IPS-20b (cell line): Measurements from ENCODE around the gene TMPRSS12.
"Not testable (repeated sequence)": the region's sequence is repeated elsewhere in the genome, so short reads cannot be mapped to it uniquely, and the experiment has no call there.

Experiments used
- H3K27ac ChIP-seq: one replicate; pipeline ENCODE4 v1.5.1; 2013; ENCODE audit warnings: low read length
- H3K27me3 ChIP-seq: 2 replicates; pipeline ENCODE4 v1.6.1; 2013; ENCODE audit warnings: mild to moderate bottlenecking, low read length, inconsistent platforms; ENCODE audit not compliant: insufficient read depth
- H3K36me3 ChIP-seq: 2 replicates; pipeline ENCODE4 v1.6.1; 2013; ENCODE audit warnings: low read depth, mild to moderate bottlenecking, inconsistent platforms, low read length, moderate library complexity; ENCODE audit not compliant: insufficient read depth
- H3K4me1 ChIP-seq: 2 replicates; pipeline ENCODE4 v1.6.1; 2013; ENCODE audit warnings: mild to moderate bottlenecking, control low read depth, inconsistent platforms, low read length, moderate library complexity; ENCODE audit not compliant: insufficient read depth
- H3K4me3 ChIP-seq: 2 replicates; pipeline ENCODE4 v1.5.1; 2013; ENCODE audit warnings: mild to moderate bottlenecking, low read length, inconsistent platforms
- H3K9ac ChIP-seq: 2 replicates; pipeline ENCODE4 v1.6.1; 2013; ENCODE audit warnings: low read depth, mild to moderate bottlenecking, inconsistent platforms, low read length, moderate library complexity
- H3K9me3 ChIP-seq: 2 replicates; pipeline ENCODE4 v1.6.1; 2013; ENCODE audit warnings: mild to moderate bottlenecking, low read depth, low read length, inconsistent platforms; ENCODE audit not compliant: insufficient read depth

The TMPRSS12 gene

DNA sequence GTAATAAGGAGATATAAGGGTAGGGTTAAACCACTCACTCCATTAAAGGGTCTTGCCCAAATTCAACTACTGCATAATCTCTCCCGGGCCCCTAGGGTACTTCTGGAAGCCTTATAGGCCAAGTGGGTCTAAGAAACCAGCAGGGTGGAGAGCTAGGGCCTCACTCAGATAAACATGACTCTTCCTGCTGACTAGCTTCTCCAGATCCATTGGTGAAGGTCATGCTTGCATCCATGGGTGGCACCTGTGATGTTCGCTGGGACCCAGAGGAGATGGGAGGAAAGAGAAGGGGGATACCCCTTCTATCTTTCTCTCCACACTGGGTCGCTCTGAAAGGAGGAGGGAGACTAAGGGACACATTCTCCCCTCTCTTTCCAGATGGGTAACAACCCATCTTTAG lies 73.6 kb downstream of the TMPRSS12 start:
- no peak overlapping the region for H3K9ac ChIP-seq
- no peak overlapping the region for H3K27ac ChIP-seq
- H3K4me3 ChIP-seq: no peak overlapping the region
- H3K27me3 ChIP-seq: no peaks in the 10 kb centered on the region
- H3K9me3 ChIP-seq: peaks cover 45% of the 10 kb centered on the region
- peaks cover 3% of the 10 kb centered on the region; the same call in 1 of the 2 replicates for H3K4me1 ChIP-seq
- no peaks in the 10 kb centered on the region for H3K36me3 ChIP-seq

DNA sequence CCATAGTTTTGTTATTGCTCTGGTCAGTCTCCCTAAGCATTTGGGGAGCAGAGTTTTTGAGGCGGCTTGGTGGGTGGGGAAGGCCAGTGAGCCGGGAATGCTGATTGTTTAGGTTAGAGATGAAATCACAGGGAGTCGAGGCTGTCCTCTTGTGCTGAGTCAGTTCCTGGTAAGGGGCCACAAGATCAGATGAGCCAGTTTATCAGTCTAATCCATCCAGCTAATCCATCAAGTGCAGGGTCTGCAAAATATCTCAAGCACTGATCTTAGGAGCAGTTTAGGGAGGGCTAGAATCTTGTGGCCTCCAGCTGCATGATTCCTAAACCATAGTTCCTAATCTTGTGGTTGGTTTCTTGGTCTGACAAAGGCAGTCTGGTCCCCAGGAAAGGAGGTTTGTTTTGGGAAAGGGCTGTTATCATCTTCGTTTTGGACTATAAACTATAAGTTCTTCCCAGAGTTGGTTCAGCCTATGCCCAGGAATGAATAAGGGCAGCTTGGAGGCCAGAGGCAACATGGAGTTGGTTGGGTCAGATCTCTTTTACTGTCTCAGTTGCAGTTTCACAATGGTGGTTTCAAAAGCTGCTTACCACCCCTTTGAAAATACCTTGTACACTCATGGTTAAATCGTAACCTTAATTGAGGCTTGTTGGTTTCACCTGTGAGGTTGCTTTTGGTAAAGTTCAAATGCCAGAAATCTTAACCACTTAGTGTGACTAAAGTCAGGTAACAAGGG lies 76.0 kb downstream of the TMPRSS12 start:
- Histone ChIP-seq H3K36me3 (no peaks in the 10 kb centered on the region), H3K9ac (no peak overlapping the region), H3K4me1 (peaks cover 18% of the 10 kb centered on the region; the same call in 1 of the 2 replicates), H3K9me3 (peaks cover 21% of the 10 kb centered on the region), H3K27me3 (no peaks in the 10 kb centered on the region), H3K27ac (no peak overlapping the region), H3K4me3 (no peak overlapping the region)

DNA sequence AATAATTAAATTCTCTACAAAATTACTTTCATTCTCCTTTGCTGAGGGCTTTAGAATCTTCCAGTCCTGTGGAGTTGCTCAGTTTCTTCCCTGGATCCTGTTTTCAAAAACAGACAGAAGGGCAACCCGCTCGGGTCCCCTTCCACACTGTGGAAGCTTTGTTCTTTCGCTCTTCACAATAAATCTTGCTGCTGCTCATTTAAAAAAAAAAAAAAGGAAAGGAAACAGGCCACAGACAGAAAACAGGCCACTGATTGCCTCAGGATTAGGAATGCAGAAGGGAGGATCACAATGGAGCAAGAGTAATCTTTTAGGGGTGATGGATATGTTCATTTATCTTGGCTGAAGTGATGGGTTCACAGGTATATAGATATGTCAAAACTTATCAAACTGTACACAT lies 80.1 kb downstream of the TMPRSS12 start:
- H3K4me3 ChIP-seq: no peak overlapping the region
- H3K4me1 ChIP-seq: peaks cover 26% of the 10 kb centered on the region; the same call in 1 of the 2 replicates
- H3K9ac ChIP-seq: peak overlapping the region; percentile 14; the same call in 1 of the 2 replicates

DNA sequence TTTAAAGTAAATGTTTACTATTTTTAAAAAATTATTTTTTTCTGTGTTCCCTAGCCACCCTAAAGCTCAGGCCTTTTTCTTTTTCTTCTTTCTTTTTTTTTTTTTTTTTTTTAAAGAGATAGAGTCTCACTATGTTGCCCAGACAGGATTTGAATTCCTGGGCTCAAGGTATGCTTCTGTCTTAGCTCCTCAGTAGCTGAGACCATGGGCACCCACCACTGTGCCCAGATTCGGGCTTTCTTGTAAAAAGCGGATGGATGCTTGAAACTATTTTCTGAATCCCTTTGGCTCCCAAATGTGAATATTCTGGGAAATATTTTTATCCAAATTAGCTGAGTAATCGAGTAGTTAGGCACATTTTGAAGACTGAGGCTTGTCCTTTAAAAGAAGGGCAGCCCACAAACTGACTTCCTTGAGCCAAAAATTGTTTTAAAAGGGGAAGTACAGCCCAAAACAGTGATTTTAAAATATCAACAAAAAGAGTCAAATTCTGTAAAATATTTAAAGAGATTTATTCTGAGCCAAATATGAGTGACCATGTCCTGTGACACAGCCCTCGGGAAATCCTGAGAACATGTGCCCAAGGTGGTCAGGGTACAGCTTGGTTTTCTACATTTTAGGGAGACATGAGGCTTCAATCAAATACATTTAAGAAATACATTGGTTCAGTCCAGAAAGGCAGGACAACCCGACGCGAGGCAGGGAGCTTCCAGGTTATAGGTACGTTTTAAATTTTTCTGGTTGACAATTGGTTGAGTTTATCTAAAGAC lies 80.8 kb downstream of the TMPRSS12 start:
- H3K4me1 ChIP-seq: peaks cover 26% of the 10 kb centered on the region; the same call in 1 of the 2 replicates
- H3K9me3 ChIP-seq: no peaks in the 10 kb centered on the region
- H3K9ac ChIP-seq: peak overlapping the region; percentile 40; the same call in 1 of the 2 replicates
- no peaks in the 10 kb centered on the region for H3K27me3 ChIP-seq
- peak overlapping the region; percentile 72 for H3K4me3 ChIP-seq
- H3K27ac ChIP-seq: no peak overlapping the region
- H3K36me3 ChIP-seq: no peaks in the 10 kb centered on the region

More for the DNA sequence above, 80.1 kb downstream of the TMPRSS12 start:
- no peaks in the 10 kb centered on the region for H3K9me3 ChIP-seq
- no peaks in the 10 kb centered on the region for H3K27me3 ChIP-seq
- H3K36me3 ChIP-seq: no peaks in the 10 kb centered on the region
- H3K27ac ChIP-seq: no peak overlapping the region

DNA sequence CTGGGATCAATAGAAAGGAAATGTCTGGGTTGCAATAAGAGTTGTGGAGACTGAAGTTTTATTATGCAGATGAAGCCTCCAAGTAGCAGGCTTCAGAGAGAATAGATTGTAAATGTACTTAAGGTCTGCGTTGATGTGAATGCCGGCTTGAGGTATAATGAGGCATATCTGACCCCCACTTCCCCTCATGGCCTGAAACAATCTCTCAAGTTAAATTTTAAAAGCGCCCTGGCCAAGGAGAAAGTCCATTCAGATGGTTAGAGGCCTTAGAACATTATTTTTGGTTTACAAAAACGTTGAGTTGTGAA lies 81.4 kb downstream of the TMPRSS12 start:
- Histone ChIP-seq H3K9me3 (no peaks in the 10 kb centered on the region), H3K9ac (peak overlapping the region; percentile 40; the same call in 1 of the 2 replicates), H3K27me3 (no peaks in the 10 kb centered on the region), H3K27ac (no peak overlapping the region), H3K4me3 (peak overlapping the region; percentile 72), H3K36me3 (no peaks in the 10 kb centered on the region), H3K4me1 (peaks cover 26% of the 10 kb centered on the region; the same call in 1 of the 2 replicates)

DNA sequence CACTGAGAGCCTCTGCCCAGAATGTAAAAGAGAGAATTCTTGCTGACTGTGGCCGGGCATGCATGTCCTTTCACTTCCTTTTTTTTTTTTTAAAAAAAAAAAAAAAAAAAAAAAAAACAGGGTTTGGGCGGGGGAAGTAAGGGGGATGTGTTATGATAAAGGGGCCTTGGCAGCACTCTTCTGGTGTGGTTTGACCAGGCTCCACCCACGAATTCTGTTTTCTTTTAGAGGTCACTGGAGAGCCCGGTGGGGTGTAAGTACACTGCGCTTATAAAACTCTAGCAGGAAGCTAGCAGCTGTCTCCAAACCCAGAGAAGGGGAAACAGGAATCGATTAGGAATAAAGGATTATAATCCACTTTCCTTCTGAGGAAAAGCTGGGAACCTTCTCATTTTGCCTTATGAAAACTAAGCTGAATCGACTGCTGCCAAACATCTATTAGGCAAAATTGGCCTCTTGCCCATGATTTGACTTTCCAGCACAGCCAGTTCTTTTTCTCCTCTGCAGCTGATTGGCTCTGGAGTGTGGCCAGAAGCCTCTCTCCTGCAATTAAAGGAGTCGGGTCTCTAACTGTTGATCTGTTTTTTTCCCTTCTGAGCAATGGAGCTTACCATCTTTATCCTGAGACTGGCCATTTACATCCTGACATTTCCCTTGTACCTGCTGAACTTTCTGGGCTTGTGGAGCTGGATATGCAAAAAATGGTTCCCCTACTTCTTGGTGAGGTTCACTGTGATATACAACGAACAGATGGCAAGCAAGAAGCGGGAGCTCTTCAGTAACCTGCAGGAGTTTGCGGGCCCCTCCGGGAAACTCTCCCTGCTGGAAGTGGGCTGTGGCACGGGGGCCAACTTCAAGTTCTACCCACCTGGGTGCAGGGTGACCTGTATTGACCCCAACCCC lies 82.0 kb downstream of the TMPRSS12 start:
- peaks cover 26% of the 10 kb centered on the region; the same call in 1 of the 2 replicates for H3K4me1 ChIP-seq
- H3K27ac ChIP-seq: no peak overlapping the region
- no peaks in the 10 kb centered on the region for H3K36me3 ChIP-seq
- H3K27me3 ChIP-seq: no peaks in the 10 kb centered on the region
- H3K4me3 ChIP-seq: peak overlapping the region; percentile 72
- H3K9me3 ChIP-seq: no peaks in the 10 kb centered on the region
- peak overlapping the region; percentile 67; the same call in 1 of the 2 replicates for H3K9ac ChIP-seq

DNA sequence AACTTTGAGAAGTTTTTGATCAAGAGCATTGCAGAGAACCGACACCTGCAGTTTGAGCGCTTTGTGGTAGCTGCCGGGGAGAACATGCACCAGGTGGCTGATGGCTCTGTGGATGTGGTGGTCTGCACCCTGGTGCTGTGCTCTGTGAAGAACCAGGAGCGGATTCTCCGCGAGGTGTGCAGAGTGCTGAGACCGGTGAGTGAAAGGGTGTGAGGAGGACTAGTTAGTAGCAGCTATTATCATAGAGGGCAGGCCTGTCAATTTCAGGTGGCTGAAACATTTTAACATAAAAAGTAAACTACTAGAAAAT lies 82.6 kb downstream of the TMPRSS12 start:
- peak overlapping the region; percentile 67; the same call in 1 of the 2 replicates for H3K9ac ChIP-seq
- H3K36me3 ChIP-seq: no peaks in the 10 kb centered on the region
- no peaks in the 10 kb centered on the region for H3K9me3 ChIP-seq
- no peak overlapping the region for H3K27ac ChIP-seq
- H3K4me3 ChIP-seq: peak overlapping the region; percentile 72
- H3K4me1 ChIP-seq: peaks cover 23% of the 10 kb centered on the region; the same call in 1 of the 2 replicates
- no peaks in the 10 kb centered on the region for H3K27me3 ChIP-seq

DNA sequence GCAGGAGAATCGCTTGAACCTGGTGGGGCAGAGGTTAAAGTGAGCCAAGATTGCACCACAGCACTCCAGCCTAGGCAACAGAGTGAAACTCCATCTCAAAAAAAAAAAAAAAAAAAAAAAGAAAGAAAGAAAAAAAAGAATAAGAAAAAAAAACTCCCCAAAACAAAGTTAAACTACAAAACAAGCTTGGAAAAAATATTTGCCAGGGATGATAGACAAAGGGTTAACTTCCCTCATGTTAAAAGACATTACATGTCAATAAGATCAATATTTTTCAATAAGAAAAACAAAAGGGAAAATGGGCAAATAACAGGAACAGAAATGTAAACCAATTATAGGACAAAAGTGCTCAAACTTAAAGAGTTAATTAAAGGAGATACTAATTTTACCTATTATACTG lies 83.2 kb downstream of the TMPRSS12 start:
- Histone ChIP-seq H3K27ac (no peak overlapping the region), H3K4me1 (peaks cover 23% of the 10 kb centered on the region; the same call in 1 of the 2 replicates), H3K4me3 (peak overlapping the region; percentile 72), H3K9me3 (no peaks in the 10 kb centered on the region), H3K27me3 (no peaks in the 10 kb centered on the region), H3K36me3 (no peaks in the 10 kb centered on the region), H3K9ac (no peak overlapping the region)

DNA sequence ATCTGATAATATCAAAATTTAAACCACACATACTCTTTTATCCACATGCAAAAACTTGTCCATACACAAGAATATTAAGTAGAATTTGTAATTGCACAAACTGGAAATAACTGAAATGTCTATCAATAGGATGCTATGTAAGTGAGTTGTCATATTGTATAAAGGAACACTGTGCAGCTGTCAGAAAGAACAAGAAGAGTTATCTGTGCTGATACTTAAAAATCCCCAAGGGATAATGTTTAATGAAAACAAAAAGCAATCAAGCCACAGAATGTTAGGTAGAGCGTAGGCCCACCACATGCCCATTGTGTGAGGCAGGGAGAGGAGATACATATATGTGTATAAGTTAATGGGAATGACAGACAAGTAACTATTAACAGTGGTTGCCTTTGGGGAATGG lies 83.7 kb downstream of the TMPRSS12 start:
- H3K4me1 ChIP-seq: peaks cover 23% of the 10 kb centered on the region; the same call in 1 of the 2 replicates
- no peak overlapping the region for H3K9ac ChIP-seq
- H3K27ac ChIP-seq: no peak overlapping the region

DNA sequence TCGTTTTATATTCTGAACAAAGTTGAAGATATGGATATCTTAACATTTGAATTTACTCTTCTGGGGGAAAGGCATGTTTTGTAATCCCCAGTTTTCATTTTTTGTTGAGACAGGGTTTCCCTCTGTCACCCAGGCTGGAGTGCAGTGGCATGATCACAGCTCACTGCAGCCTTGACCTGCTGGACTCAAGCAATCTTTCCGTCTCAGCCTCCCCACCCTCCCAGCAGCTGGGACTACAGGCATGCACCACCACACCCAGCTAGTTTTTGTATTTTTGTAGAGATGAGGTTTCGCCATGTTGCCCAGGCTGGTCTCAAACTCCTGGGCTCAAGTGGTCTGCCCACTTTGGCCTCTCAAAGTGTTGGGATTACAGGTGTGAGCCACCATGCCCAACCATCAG lies 84.2 kb downstream of the TMPRSS12 start:
- not testable (repeated sequence) for H3K27ac ChIP-seq, H3K9me3 ChIP-seq, H3K27me3 ChIP-seq, H3K9ac ChIP-seq, H3K36me3 ChIP-seq
- peaks cover 23% of the 10 kb centered on the region; the same call in 1 of the 2 replicates for H3K4me1 ChIP-seq
- peak overlapping the region; percentile 36; the same call in 1 of the 2 replicates for H3K4me3 ChIP-seq

More for the DNA sequence above, 83.7 kb downstream of the TMPRSS12 start:
- H3K9me3 ChIP-seq: no peaks in the 10 kb centered on the region
- no peaks in the 10 kb centered on the region for H3K36me3 ChIP-seq
- H3K27me3 ChIP-seq: no peaks in the 10 kb centered on the region
- H3K4me3 ChIP-seq: peak overlapping the region; percentile 36; the same call in 1 of the 2 replicates

DNA sequence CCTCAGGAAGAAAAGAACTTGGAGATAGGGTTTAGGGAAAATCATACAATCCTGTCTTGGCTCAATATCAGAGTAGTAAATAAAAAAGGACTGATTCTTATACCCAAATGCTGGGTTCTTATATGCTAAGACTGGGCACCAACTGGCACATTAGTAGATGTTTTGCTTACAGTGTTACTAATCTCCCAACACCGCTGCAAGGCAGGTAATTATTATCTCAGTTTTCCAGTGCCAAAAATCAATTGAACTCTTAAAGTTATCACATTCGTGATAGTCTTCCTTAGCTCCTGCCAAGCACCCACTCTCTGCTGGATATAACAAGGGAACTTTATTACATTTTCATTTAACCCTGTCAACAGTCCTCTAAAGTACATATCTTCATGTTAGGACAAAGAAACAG lies 84.6 kb downstream of the TMPRSS12 start:
- H3K4me1 ChIP-seq: peaks cover 21% of the 10 kb centered on the region; the same call in 1 of the 2 replicates
- H3K36me3 ChIP-seq: no peaks in the 10 kb centered on the region
- H3K9me3 ChIP-seq: no peaks in the 10 kb centered on the region
- H3K9ac ChIP-seq: no peak overlapping the region
- no peaks in the 10 kb centered on the region for H3K27me3 ChIP-seq
- no peak overlapping the region for H3K27ac ChIP-seq
- no peak overlapping the region for H3K4me3 ChIP-seq
